CD4-positive, alpha-beta T cell treated with Interleukin-1 beta for 1 hour (primary cell): ENCODE data around the gene ACP1.

Experiments
- DNase-seq, 2 donors: peaks; one replicate each; pipeline ENCODE4 v3.0.0-alpha.2; 2020 to 2022

The ACP1 gene

DNA sequence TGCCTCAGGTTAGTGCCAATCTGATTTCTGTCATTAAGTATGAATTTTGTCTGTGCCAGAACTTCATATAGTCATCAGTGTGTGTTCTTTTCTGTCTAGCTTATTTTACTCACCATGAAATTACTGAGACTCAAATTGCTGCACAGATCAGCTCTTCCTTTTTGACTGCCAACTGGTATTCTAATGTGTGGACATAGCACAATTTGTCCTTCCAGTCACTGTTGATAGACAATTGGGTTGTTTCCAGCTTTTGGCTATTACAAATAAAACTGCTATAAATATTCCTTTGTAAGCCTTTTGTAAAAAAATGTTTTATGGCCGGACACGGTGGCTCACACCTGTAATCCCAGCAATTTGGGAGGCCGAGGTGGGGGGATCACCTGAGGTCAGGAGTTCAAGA lies 8.7 kb upstream of the ACP1 start:
- DNase-seq: no peak

DNA sequence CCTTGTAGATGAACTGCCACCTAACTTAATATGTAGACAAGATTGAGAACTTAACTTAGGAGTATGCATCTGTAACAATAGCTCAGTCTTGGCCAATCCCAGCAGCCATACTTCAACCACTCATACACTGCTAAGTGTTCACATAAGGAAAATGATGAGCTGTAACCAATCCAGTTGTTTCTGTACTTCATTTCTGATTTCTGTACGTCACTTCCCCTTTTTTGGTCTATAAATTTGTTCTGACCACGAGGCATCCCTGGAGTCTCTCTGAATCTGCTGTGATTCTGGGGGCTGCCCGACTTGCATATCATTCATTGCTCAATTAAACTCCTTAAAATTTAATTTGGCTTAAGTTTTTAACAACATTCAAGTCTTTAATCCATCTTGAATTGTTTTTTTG lies 7.3 kb upstream of the ACP1 start:
- no peak for DNase-seq

DNA sequence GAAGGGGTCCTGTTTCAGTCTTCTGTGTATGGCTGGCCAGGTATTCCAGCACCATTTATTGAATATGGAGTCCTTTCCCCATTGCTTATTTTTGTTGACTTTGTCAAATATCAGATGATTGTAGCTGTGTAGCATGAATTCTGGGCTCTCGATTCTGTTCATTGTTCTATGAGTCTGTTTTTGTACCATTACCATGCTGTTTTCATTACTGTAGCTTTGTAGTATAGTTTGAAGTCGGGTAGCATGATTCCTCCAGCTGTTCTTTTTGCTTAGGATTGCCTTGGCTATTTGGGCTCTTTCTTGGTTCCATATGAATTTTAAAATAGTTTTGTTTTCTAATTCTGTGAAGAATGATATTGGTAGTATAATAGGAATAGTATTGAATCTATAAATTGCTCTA lies 6.9 kb upstream of the ACP1 start:
- no peak for DNase-seq

DNA sequence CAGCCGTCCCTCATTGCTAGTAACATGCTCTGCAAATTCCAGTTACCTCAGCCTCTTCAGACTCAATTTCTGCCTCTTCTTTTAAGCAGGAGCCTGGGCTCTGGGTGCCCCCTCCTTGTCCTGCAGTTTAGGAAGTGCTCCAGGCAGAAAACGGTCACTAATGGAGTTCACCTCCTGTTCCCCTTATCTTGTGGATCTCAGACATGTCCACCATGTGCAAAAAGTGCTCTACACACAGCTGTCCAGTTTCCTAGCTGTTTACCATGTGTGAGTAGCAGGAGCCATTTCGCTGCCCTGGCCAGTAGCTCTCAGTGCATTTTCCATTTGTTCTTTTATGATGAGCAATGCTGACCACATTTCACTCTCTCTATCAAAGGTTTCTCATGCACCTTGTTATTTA lies 5.8 kb upstream of the ACP1 start:
- DNase-seq: no peak

DNA sequence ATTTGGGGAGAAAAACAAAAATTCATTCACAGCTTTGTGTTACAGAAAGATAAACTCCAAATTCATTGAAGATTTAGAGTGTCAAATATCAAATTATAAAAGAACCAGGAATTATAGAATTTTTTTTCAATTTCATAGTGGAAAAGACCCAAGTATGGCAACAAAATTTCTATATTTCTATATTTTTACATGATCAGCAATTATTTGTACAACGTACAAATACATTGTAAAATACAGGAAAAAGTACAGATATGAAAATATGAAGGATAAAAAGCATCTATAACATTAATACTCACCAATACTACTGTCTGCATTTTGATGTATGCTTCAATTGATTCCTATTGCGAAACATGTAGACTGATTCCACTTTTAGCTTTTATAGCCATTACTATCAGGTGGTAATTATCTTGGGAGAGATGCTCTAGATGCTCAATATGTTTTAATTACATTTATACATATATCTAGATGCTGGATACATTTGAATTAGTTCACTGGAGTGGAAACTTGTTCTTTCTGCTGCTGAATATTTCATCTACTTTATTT lies 4.9 kb upstream of the ACP1 start:
- no peak for DNase-seq

DNA sequence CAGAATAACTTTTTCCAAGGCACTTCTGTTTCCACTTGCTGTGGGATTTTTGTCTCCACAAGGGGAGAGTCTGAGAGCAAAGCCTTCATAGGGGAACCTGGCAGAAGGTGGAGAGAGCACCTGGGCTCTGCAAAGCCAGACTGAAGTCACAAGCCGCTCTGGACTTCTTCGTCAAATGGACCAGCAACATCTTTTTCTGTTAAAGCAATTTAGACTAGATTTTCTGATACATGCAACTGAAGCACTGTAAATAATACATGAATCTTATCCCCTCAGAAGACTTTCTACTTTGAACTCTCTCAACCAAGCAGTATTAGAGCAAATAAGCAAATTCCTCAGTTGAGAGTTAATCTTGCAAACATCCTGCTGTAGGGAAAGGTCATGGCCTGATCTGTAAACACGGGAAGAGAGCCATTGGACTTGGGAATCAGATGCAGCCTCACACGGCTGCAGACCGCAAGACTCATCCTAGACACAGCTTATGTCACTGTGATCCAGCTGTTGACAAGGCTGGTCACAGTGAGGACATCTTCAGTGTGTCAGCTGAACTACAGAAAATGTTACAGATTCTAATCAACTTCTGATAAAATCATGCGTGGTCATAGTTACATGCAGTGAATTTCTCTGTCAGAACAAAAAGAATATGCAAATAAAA lies 4.1 kb upstream of the ACP1 start:
- no peak for DNase-seq

GRCh38 chr2:262117-262516 lies 2.6 kb upstream of the ACP1 start:
- DNase-seq: no peak

DNA sequence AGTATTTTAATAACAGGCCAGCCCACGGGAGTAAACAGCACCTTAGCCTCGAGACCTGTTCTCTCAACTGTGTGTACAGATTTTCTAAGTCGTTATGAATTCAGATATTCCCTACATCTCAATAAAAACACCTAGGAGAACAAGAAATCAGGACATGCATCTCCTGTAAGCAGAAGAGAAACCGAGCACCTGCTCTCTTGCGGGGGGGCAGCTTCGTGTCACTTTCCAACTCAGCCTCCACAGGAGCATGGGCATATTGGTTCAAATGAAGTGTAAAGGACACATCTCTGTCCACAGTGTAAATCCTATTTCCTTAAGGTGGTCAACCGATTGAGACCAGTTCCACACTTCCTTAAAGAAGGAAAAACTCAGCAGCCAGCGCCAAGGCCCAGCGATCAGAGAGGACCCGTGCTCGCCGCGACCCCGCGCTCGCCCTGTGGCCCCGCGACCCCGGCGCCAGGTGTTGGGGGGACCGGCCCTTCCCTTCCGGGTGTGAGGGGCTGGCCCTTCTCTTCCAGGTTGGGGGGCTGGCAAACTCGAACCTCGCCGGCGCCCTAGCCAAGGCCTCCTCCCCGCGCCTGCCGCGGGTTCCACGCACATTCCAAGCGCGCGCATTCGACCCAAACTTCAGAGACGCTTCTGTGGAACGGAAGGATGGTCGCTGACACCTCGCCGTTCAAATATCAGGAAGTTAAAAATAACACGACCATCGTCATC lies 1.6 kb upstream of the ACP1 start:
- no peak for DNase-seq

DNA sequence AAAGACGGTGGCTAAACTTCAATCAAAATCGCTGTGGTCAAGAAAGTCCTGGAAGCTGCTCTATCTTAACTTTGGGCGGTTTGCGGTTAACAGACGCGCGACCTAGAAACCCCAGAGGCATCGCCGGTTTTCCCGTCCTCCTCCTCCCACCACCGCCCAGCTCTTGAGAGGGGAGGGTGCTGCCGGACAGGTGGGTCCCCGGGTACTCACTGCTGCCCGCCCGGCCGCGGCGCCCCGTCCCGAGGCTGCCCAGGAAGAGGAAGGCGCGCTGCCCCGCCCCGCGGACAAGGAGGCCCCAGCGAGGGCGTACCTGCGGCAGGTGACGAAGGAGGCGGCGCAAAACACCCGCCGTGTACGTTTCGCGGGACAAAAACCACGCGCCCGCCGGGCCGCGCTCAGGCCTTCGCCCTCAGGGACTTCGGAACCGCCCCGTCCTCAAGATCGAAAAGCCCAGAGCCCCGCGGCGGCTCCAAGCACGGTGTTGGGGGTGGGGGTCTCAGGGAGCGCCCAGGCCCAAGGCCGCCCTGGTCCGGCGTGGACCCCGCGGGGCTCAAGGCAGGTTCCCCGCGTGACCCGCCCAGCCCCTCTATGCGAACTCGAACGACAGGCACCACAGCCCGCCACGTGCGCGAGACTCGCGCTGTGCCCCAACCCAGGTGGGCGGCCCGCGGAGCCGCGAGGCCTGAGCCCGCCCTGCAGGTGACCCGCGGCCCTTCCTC lies 814 bp upstream of the ACP1 start, which contains the start of gene SH3YL1:
TSS of gene SH3YL1 (minus strand) at position 259 of the 719 bp plus-strand sequence. CDS start at position 211, 48 bp downstream.
- DNase-seq: peak; percentile 61 to 70

GRCh38 chr2:268323-268722 lies 3.6 kb downstream of the ACP1 start:
- DNase-seq: no peak

DNA sequence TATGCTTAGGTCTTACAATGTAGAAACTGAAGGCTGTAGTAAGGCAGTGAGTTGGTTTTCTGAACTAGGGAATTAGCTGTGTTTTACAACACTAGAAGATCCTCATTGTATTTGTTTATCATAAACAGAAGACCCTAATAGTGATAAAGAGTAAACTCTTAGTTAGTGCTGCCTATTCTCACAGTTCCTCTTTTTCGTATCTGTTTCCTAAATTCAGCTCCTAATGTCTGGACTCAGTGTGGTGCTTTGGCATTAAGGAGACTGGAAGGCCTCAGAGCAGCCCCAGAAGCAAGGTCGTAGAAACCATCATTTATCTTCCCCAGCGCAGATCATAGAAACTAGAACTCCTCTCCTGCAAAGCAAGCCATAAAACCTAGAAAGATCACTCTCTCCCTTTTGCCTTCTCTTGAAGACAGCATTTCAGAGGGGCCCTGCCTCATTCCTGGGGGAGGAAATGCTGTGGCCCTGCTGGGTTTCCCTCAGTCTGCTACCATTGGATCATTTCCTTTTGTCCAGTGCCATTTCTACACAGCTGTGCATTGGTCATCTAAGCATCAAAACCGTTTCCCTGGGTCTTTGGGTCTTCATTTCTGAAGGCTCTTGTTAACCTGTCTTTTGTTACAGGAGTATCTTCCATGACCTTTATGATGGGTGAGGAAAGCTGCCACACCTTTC lies 4.7 kb downstream of the ACP1 start:
- DNase-seq: no peak

DNA sequence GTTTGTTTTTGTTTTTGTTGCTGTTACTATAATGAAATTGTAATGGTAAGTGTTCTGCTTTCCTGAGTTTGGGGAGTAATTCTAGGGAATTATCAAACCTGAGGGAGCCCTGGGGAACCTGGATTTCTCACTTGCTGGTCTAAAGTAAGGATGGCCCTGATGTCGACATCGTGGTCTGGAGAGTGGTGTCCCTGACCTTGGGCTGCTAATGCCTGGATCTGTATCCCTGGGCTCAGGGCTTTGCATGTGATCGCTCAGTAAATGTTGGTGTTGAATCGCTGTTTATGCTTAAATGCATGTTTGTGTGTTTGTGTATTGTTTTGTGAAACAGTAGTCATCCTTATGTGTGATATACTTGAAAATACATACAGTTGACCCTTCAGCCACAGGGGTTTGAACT lies 6.1 kb downstream of the ACP1 start:
- DNase-seq: no peak

DNA sequence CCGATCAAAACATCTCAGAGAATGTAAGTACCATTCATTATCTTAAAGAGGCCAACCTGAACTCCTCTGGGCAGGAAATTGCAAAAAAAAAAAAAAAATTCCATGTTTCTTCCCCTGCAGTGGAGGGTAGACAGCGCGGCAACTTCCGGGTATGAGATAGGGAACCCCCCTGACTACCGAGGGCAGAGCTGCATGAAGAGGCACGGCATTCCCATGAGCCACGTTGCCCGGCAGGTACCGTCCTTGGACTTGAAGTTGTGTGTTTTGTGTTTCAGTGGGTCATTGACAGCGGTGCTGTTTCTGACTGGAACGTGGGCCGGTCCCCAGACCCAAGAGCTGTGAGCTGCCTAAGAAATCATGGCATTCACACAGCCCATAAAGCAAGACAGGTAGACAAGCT lies 7.2 kb downstream of the ACP1 start:
- DNase-seq: no peak

GRCh38 chr2:273333-273732 lies 8.6 kb downstream of the ACP1 start:
- no peak for DNase-seq

GRCh38 chr2:274503-274902 lies 9.8 kb downstream of the ACP1 start:
- DNase-seq: no peak

- no peak for DNase-seq
Observed at GRCh38 chr2:275466-275865, 10.7 kb downstream of the ACP1 start.

GRCh38 chr2:278312-278926 lies 13.7 kb downstream of the ACP1 start:
- no peak for DNase-seq

GRCh38 chr2:278927-279320 lies 14.2 kb downstream of the ACP1 start:
- DNase-seq: no peak

DNA sequence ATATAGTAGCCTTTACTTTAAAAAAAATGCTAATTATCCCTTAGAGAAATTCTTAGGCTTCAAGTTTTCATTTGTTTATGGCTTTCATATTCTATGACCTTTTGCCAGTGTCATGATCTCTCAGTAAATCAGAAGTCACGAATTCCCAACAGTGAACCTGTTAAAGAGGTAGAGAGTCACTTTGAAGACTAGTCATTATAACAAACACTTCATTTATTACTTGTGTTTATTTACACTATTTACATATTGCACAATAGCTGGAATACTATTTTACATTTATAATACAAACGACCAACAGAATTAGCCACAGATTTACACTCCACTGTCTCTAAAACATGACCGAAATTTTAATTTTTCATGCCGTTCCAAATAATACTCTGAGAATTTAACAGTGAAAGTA lies 14.6 kb downstream of the ACP1 start:
- no peak for DNase-seq

- no peak for DNase-seq
Observed at GRCh38 chr2:279956-280649, 15.4 kb downstream of the ACP1 start.

DNA sequence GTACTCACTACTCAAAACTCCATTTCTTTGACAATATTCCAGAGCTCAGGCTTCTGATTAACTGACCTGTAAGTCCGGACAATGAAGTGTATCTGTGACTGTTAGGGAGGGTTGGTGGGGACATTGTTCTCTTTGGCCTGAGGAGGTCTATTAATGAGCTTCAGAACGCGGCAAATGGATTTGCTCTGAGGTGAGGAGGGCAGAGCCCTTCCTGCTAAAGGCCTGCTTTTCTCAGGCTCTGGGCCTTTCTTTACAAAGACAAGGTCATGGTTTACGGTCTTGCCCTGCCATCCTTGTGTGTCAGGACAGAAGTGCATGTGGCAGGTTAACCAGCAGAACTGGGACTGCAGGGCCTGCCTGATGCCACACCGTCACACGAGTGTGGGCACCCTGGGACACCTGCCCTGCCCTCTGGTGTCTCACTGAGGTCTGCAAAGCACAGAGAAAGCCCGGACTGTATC lies 15.9 kb downstream of the ACP1 start:
- DNase-seq: no peak

DNA sequence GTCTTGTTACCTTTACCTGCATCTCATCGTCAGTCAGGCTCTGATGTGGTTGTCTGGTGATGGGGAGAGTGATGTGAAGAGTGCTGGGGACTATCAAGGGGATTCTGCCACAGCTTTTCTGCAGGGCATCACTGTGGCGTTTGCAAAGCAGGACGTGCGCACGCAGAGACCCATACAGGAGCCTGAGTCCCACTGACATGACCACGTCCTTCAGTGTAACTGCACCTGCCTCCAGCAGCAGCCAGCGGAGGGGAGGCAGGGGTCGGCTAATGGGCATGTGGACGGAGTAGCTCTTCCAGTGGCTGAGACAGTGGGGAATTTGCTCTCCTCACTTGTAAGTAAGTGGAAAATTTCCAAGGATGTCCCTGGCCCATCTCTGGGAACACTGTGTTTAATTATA lies 16.6 kb downstream of the ACP1 start:
- DNase-seq: no peak
